SK-N-SH (cell line): Measurements from ENCODE around the gene CCDC152. TPM values are rescaled to one million over a fixed set of nuclear protein-coding genes. Genes with fewer than 3 reads are reported as not detected.

ENCODE experiments used
- CTCF ChIA-PET: fragments of 300-600, 350-600 bp; formaldehyde crosslinking; extraction: SDS; loops from one replicate; lab custom pipeline; 2021; lab: Yijun Ruan, JAX
- POLR2A ChIA-PET: fragments of 350-600 bp; sonication (Branson Sonifier 250); formaldehyde crosslinking; extraction: SDS; loops from one replicate; lab custom pipeline; 2020; ENCODE audit warnings: antibody characterized with exemption, inconsistent platforms; lab: Yijun Ruan, JAX
- DNase-seq: peaks from one replicate; pipeline ENCODE4 v3.0.0; 2012
- H2AFZ ChIP-seq: fragments of 200-600 bp; sonication (generic); 2 replicates; pipeline ENCODE4 v1.8.1; 2016; ENCODE audit warnings: antibody characterized with exemption, mild to moderate bottlenecking, low read depth
- H3F3A ChIP-seq: fragments of 200-600 bp; sonication (generic); replicated peaks from 2 replicates; pipeline ENCODE3; 2016; ENCODE audit warnings: antibody characterized with exemption, mild to moderate bottlenecking; ENCODE audit not compliant: insufficient read depth
- H3K27ac ChIP-seq, 2 experiments: fragments of 200-500 bp in 1 of 2; fragments of 200-600 bp in 1 of 2; sonication (Bioruptor generic) in 1 of 2; sonication (generic), shearing (Covaris generic) in 1 of 2; 2 replicates each; pipeline versions ENCODE4 v1.5.1 to v1.6.1; 2014 to 2016; ENCODE audit warnings: low read depth in 2 of 2, inconsistent platforms in 1 of 2, low read length in 1 of 2, mild to moderate bottlenecking in 1 of 2, mixed read lengths in 1 of 2
- H3K27me3 ChIP-seq: fragments of 200-600 bp; sonication (generic), shearing (Covaris generic); 2 replicates; pipeline ENCODE4 v1.6.1; 2016; ENCODE audit warnings: mixed run types; ENCODE audit not compliant: insufficient read depth
- H3K36me3 ChIP-seq, 2 experiments: fragments of 200-500 bp in 1 of 2; fragments of 200-600 bp in 1 of 2; sonication (Bioruptor generic) in 1 of 2; sonication (generic) in 1 of 2; replicated peaks in 1 of 2; 2 replicates each; pipeline versions ENCODE3 to v1.5.1; 2014 to 2016; ENCODE audit warnings: low read length in 1 of 2, mild to moderate bottlenecking in 1 of 2; ENCODE audit not compliant: insufficient read depth in 2 of 2, control insufficient read depth in 1 of 2
- H3K4me1 ChIP-seq, 2 experiments: fragments of 200-500 bp in 1 of 2; fragments of 200-600 bp in 1 of 2; sonication (Bioruptor generic) in 1 of 2; sonication (generic), shearing (Covaris generic) in 1 of 2; 2 replicates each; pipeline versions ENCODE4 v1.5.1 to v1.6.1; 2014 to 2016; ENCODE audit warnings: low read depth in 1 of 2, low read length in 1 of 2, mixed run types in 1 of 2; ENCODE audit not compliant: insufficient read depth in 2 of 2, control insufficient read depth in 1 of 2
- H3K4me2 ChIP-seq: fragments of 200-600 bp; sonication (generic), shearing (Covaris generic); 2 replicates; pipeline ENCODE4 v1.6.1; 2017; ENCODE audit warnings: mixed run types
- H3K4me3 ChIP-seq, 2 experiments: fragments of 200-500 bp in 1 of 2; fragments of 200-600 bp in 1 of 2; sonication (Bioruptor generic) in 1 of 2; sonication (generic), shearing (Covaris generic) in 1 of 2; 2 replicates each; pipeline versions ENCODE4 v1.5.1 to v1.8.1; 2014 to 2016; ENCODE audit warnings: low read depth in 2 of 2, inconsistent platforms in 1 of 2, low read length in 1 of 2, mild to moderate bottlenecking in 1 of 2, mixed read lengths in 1 of 2, moderate library complexity in 1 of 2
- H3K79me2 ChIP-seq: fragments of 200-600 bp; sonication (generic); 2 replicates; pipeline ENCODE4 v1.8.1; 2017; ENCODE audit warnings: mild to moderate bottlenecking; ENCODE audit not compliant: insufficient read depth
- H3K9ac ChIP-seq: fragments of 200-600 bp; sonication (generic); 2 replicates; pipeline ENCODE4 v1.6.1; 2017; ENCODE audit warnings: mixed run types
- H3K9me2 ChIP-seq: fragments of 200-600 bp; sonication (generic); 2 replicates; pipeline ENCODE4 v1.6.1; 2017; ENCODE audit warnings: mixed run types
- H3K9me3 ChIP-seq: fragments of 200-600 bp; sonication (generic); 2 replicates; pipeline ENCODE4 v1.6.1; 2017; ENCODE audit warnings: mixed run types, mild to moderate bottlenecking, moderate library complexity
- H4K20me1 ChIP-seq: fragments of 200-600 bp; sonication (generic); 2 replicates; pipeline ENCODE4 v1.6.1; 2017; ENCODE audit warnings: mild to moderate bottlenecking, mixed run types; ENCODE audit not compliant: insufficient read depth
- CHD2 ChIP-seq: fragments of 150-350 bp; IDR thresholded peaks from 2 replicates; pipeline ENCODE4 v1.6.1; 2018; ENCODE audit warnings: low read length; ENCODE audit not compliant: partially characterized antibody
- ELF1 ChIP-seq: IDR thresholded peaks from 2 replicates; pipeline ENCODE4 v1.4.0; 2012
- EZH2phosphoT487 ChIP-seq: fragments of 200-600 bp; sonication (generic); IDR thresholded peaks from 2 replicates; pipeline ENCODE4 v1.6.1; 2017; ENCODE audit warnings: low read depth, mixed run types, mild to moderate bottlenecking, antibody characterized with exemption, moderate library complexity, borderline replicate concordance
- GABPA ChIP-seq: IDR thresholded peaks from 2 replicates; pipeline ENCODE4 v1.4.0; 2012; ENCODE audit warnings: low read depth, mild to moderate bottlenecking
- MXI1 ChIP-seq: IDR thresholded peaks from 2 replicates; pipeline ENCODE4 v1.6.1; 2012; ENCODE audit warnings: mild to moderate bottlenecking, low read depth, low read length, improper control_type of control experiment
- RAD21 ChIP-seq: IDR thresholded peaks from 2 replicates; pipeline ENCODE4 v1.6.1; 2012; ENCODE audit warnings: mild to moderate bottlenecking, low read length
- RCOR1 ChIP-seq: fragments of 150-350 bp; IDR thresholded peaks from 2 replicates; pipeline ENCODE4 v1.6.1; 2017; ENCODE audit warnings: antibody characterized with exemption, low read length
- SMC3 ChIP-seq: IDR thresholded peaks from 2 replicates; pipeline ENCODE4 v1.6.1; 2012; ENCODE audit warnings: low read depth, low read length, improper control_type of control experiment
- TAF1 ChIP-seq: IDR thresholded peaks from 2 replicates; pipeline ENCODE4 v1.6.1; 2012; ENCODE audit warnings: low read depth, mild to moderate bottlenecking, low read length, moderate library complexity, borderline replicate concordance
- TCF12 ChIP-seq: IDR thresholded peaks from 2 replicates; pipeline ENCODE4 v1.4.0; 2012
- TEAD4 ChIP-seq: IDR thresholded peaks from 2 replicates; pipeline ENCODE4 v1.4.0; 2012; ENCODE audit warnings: mild to moderate bottlenecking, borderline replicate concordance; ENCODE audit not compliant: insufficient read depth
- YY1 ChIP-seq: IDR thresholded peaks from 2 replicates; pipeline ENCODE4 v1.4.0; 2012; ENCODE audit warnings: low read depth, mild to moderate bottlenecking
- WGBS: methylation state at CpG from one replicate; pipeline ENCODE4 v1.1.6; 2017; ENCODE audit warnings: low lambda C conversion rate; 5-methylcytosine and 5-hydroxymethylcytosine counted together
- polyA plus RNA-seq, 3 experiments: library from polyadenylated mRNA; depleted of rRNA; stranded (reverse); fragments of >200 nt; gene quantifications; 2 replicates each; pipeline ENCODE4 v1.2.3, GENCODE V29; 2012
- TF ChIP-seq, protein P1 (sequence below): fragments of 150-350 bp; IDR thresholded peaks from 2 replicates; pipeline ENCODE4 v1.6.1; 2016; ENCODE audit warnings: mild to moderate bottlenecking, low read depth, low read length
- TF ChIP-seq, protein P2 (sequence below): IDR thresholded peaks from 2 replicates; pipeline ENCODE4 v1.4.0; 2012; ENCODE audit warnings: low read depth
- TF ChIP-seq, protein P3 (sequence below): IDR thresholded peaks from 2 replicates; pipeline ENCODE4 v1.6.1; 2012; ENCODE audit warnings: mild to moderate bottlenecking, low read depth, low read length, moderate library complexity
- TF ChIP-seq, protein P4 (sequence below): IDR thresholded peaks from 2 replicates; pipeline ENCODE4 v1.4.0; 2012; ENCODE audit warnings: low read depth, borderline replicate concordance

CCDC152 gene
- polyA plus RNA-seq, 1 of the 3 experiments (the other 2 are of a cell fraction) = 2.1 TPM

DNA sequence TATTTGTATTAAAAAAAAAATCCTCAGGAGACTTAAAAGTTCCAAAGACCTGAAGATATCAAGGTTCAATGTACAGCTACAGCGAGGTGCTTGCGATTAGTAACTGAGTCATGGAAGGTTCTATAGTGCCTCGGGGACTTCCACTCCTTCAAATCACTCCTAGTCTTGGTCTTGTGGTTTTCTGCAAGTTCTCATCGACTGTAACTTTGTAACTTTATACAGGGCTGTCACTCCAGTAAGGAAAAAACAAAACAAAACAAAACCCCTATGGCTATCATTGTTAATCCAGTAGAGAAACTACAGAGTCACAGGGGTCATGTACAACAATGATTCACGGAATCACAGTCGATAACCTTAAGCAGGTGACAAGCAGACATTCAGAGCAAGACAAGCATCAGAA, 94.9 kb downstream of the CCDC152 start:
- H3K4me3 ChIP-seq = no peak overlapping the region
- 13% methylated on average over 6 of the region's 6 CpGs for WGBS
- H3K9ac ChIP-seq = no peak overlapping the region
- no peaks in the 10 kb centered on the region for H3K79me2 ChIP-seq
- TF ChIP-seq, protein P1, sequence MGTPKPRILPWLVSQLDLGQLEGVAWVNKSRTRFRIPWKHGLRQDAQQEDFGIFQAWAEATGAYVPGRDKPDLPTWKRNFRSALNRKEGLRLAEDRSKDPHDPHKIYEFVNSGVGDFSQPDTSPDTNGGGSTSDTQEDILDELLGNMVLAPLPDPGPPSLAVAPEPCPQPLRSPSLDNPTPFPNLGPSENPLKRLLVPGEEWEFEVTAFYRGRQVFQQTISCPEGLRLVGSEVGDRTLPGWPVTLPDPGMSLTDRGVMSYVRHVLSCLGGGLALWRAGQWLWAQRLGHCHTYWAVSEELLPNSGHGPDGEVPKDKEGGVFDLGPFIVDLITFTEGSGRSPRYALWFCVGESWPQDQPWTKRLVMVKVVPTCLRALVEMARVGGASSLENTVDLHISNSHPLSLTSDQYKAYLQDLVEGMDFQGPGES = no peak
- TF ChIP-seq RAD21 (no peak), CHD2 (no peak), GABPA (no peak), TCF12 (no peak), TEAD4 (no peak), SMC3 (no peak), ELF1 (no peak), RCOR1 (no peak), YY1 (no peak), MXI1 (no peak), TAF1 (no peak), EZH2phosphoT487 (no peak)
- TF ChIP-seq, protein P2, sequence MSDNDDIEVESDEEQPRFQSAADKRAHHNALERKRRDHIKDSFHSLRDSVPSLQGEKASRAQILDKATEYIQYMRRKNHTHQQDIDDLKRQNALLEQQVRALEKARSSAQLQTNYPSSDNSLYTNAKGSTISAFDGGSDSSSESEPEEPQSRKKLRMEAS = no peak
- TF ChIP-seq, protein P3, sequence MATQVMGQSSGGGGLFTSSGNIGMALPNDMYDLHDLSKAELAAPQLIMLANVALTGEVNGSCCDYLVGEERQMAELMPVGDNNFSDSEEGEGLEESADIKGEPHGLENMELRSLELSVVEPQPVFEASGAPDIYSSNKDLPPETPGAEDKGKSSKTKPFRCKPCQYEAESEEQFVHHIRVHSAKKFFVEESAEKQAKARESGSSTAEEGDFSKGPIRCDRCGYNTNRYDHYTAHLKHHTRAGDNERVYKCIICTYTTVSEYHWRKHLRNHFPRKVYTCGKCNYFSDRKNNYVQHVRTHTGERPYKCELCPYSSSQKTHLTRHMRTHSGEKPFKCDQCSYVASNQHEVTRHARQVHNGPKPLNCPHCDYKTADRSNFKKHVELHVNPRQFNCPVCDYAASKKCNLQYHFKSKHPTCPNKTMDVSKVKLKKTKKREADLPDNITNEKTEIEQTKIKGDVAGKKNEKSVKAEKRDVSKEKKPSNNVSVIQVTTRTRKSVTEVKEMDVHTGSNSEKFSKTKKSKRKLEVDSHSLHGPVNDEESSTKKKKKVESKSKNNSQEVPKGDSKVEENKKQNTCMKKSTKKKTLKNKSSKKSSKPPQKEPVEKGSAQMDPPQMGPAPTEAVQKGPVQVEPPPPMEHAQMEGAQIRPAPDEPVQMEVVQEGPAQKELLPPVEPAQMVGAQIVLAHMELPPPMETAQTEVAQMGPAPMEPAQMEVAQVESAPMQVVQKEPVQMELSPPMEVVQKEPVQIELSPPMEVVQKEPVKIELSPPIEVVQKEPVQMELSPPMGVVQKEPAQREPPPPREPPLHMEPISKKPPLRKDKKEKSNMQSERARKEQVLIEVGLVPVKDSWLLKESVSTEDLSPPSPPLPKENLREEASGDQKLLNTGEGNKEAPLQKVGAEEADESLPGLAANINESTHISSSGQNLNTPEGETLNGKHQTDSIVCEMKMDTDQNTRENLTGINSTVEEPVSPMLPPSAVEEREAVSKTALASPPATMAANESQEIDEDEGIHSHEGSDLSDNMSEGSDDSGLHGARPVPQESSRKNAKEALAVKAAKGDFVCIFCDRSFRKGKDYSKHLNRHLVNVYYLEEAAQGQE = no peak
- TF ChIP-seq, protein P4, sequence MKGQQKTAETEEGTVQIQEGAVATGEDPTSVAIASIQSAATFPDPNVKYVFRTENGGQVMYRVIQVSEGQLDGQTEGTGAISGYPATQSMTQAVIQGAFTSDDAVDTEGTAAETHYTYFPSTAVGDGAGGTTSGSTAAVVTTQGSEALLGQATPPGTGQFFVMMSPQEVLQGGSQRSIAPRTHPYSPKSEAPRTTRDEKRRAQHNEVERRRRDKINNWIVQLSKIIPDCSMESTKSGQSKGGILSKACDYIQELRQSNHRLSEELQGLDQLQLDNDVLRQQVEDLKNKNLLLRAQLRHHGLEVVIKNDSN = no peak
- H3K4me1 ChIP-seq = no peaks in the 10 kb centered on the region
- ChIA-PET CTCF (no interaction called here), POLR2A (no interaction called here)
- DNase-seq = no peak
- H3K36me3 ChIP-seq = no peaks in the 10 kb centered on the region
- no peaks in the 10 kb centered on the region for H3F3A ChIP-seq
- no peaks in the 10 kb centered on the region for H3K9me3 ChIP-seq
- no peaks in the 10 kb centered on the region for H3K9me2 ChIP-seq
- no peak overlapping the region for H2AFZ ChIP-seq
- H3K4me2 ChIP-seq = no peak overlapping the region
- no peaks in the 10 kb centered on the region; the same call in 1 of the 2 replicates for H3K27me3 ChIP-seq
- no peaks in the 10 kb centered on the region for H4K20me1 ChIP-seq
- H3K27ac ChIP-seq = no peak overlapping the region

Other genes with a start within 250 kb of the CCDC152 start
- gene SELENOP, start 55.1 kb downstream of the CCDC152 start, polyA plus RNA-seq (2012; rRNA removed) = 0.06 and 0.08 TPM in 2 replicates